Measurements from ENCODE around the gene KRTAP12-1.

The KRTAP12-1 gene

GRCh38 chr21:44711327-44712202 lies 29.6 kb upstream of the KRTAP12-1 start, which contains the start of gene TSPEAR:
Gene TSPEAR (minus strand): TSS chr21:44711572. CDS start chr21:44711514, 58 bp downstream.
- Histone ChIP-seq H3K4me3 (ENCODE audit: low read depth in 1 of 2, low read length in 2 of 2) (no peak within 1 kb of the TSS), H3K27me3 (ENCODE audit: low read depth, low read length) (peaks cover 56% of the 10 kb centered on the region), H3K4me1 (ENCODE audit: control insufficient read depth in 1 of 2, insufficient read depth in 2 of 2, low read length in 2 of 2) (peaks cover 0 to 22% of the 10 kb centered on the region in 2 donors), H3K9me3 (ENCODE audit: control insufficient read depth in 1 of 2, low read length in 2 of 2) (no peaks in the 10 kb centered on the region), H3K27ac (ENCODE audit: low read length) (no peak within 1 kb of the TSS), H3K36me3 (ENCODE audit: control insufficient read depth in 1 of 2, insufficient read depth in 2 of 2, low read length in 2 of 2) (no peaks in the 10 kb centered on the region)

GRCh38 chr21:44710756-44711326 lies 28.9 kb upstream of the KRTAP12-1 start:
- Histone ChIP-seq H3K4me3 (ENCODE audit: low read depth in 1 of 2, low read length in 2 of 2) (no peak overlapping the region), H3K9me3 (ENCODE audit: control insufficient read depth in 1 of 2, low read length in 2 of 2) (no peaks in the 10 kb centered on the region), H3K36me3 (ENCODE audit: control insufficient read depth in 1 of 2, insufficient read depth in 2 of 2, low read length in 2 of 2) (no peaks in the 10 kb centered on the region), H3K27ac (ENCODE audit: low read length) (no peak overlapping the region), H3K27me3 (ENCODE audit: low read depth, low read length) (peaks cover 63% of the 10 kb centered on the region), H3K4me1 (ENCODE audit: control insufficient read depth in 1 of 2, insufficient read depth in 2 of 2, low read length in 2 of 2) (peaks cover 0 to 24% of the 10 kb centered on the region in 2 donors)

GRCh38 chr21:44710294-44710665 lies 28.3 kb upstream of the KRTAP12-1 start:
- Histone ChIP-seq H3K27ac (ENCODE audit: low read length) (no peak overlapping the region), H3K9me3 (ENCODE audit: control insufficient read depth in 1 of 2, low read length in 2 of 2) (no peaks in the 10 kb centered on the region), H3K4me3 (ENCODE audit: low read depth in 1 of 2, low read length in 2 of 2) (no peak overlapping the region), H3K27me3 (ENCODE audit: low read depth, low read length) (peaks cover 63% of the 10 kb centered on the region), H3K4me1 (ENCODE audit: control insufficient read depth in 1 of 2, insufficient read depth in 2 of 2, low read length in 2 of 2) (peaks cover 0 to 24% of the 10 kb centered on the region in 2 donors), H3K36me3 (ENCODE audit: control insufficient read depth in 1 of 2, insufficient read depth in 2 of 2, low read length in 2 of 2) (no peaks in the 10 kb centered on the region)

- H3K27ac ChIP-seq (ENCODE audit: low read length) = no peak overlapping the region
- H3K27me3 ChIP-seq (ENCODE audit: low read depth, low read length) = peaks cover 60% of the 10 kb centered on the region
- H3K9me3 ChIP-seq (ENCODE audit: control insufficient read depth in 1 of 2, low read length in 2 of 2) = no peaks in the 10 kb centered on the region
- peak overlapping the region in 1 of 2 donors; percentile 24 for H3K4me3 ChIP-seq (ENCODE audit: low read depth in 1 of 2, low read length in 2 of 2)
- peaks cover 0 to 24% of the 10 kb centered on the region in 2 donors for H3K4me1 ChIP-seq (ENCODE audit: control insufficient read depth in 1 of 2, insufficient read depth in 2 of 2, low read length in 2 of 2)
- no peaks in the 10 kb centered on the region for H3K36me3 ChIP-seq (ENCODE audit: control insufficient read depth in 1 of 2, insufficient read depth in 2 of 2, low read length in 2 of 2)
These were observed 27.7 kb upstream of the KRTAP12-1 start for GRCh38 chr21:44709426-44710293.

GRCh38 chr21:44708866-44709425 lies 27.0 kb upstream of the KRTAP12-1 start:
- Histone ChIP-seq H3K4me1 (ENCODE audit: control insufficient read depth in 1 of 2, insufficient read depth in 2 of 2, low read length in 2 of 2) (peaks cover 0 to 24% of the 10 kb centered on the region in 2 donors), H3K4me3 (ENCODE audit: low read depth in 1 of 2, low read length in 2 of 2) (no peak overlapping the region), H3K9me3 (ENCODE audit: control insufficient read depth in 1 of 2, low read length in 2 of 2) (no peaks in the 10 kb centered on the region), H3K36me3 (ENCODE audit: control insufficient read depth in 1 of 2, insufficient read depth in 2 of 2, low read length in 2 of 2) (no peaks in the 10 kb centered on the region), H3K27ac (ENCODE audit: low read length) (no peak overlapping the region), H3K27me3 (ENCODE audit: low read depth, low read length) (peaks cover 66% of the 10 kb centered on the region)

- Histone ChIP-seq H3K27ac (ENCODE audit: low read length) (no peak overlapping the region), H3K4me1 (ENCODE audit: control insufficient read depth in 1 of 2, insufficient read depth in 2 of 2, low read length in 2 of 2) (peaks cover 0 to 24% of the 10 kb centered on the region in 2 donors), H3K9me3 (ENCODE audit: control insufficient read depth in 1 of 2, low read length in 2 of 2) (no peaks in the 10 kb centered on the region), H3K27me3 (ENCODE audit: low read depth, low read length) (peaks cover 62% of the 10 kb centered on the region), H3K4me3 (ENCODE audit: low read depth in 1 of 2, low read length in 2 of 2) (no peak overlapping the region), H3K36me3 (ENCODE audit: control insufficient read depth in 1 of 2, insufficient read depth in 2 of 2, low read length in 2 of 2) (no peaks in the 10 kb centered on the region)
These were observed 26.4 kb upstream of the KRTAP12-1 start for GRCh38 chr21:44708213-44708865.

GRCh38 chr21:44706706-44707581 lies 25.0 kb upstream of the KRTAP12-1 start:
- H3K27me3 ChIP-seq (ENCODE audit: low read depth, low read length) = peaks cover 50% of the 10 kb centered on the region
- H3K4me1 ChIP-seq (ENCODE audit: control insufficient read depth in 1 of 2, insufficient read depth in 2 of 2, low read length in 2 of 2) = peaks cover 0 to 24% of the 10 kb centered on the region in 2 donors
- no peaks in the 10 kb centered on the region for H3K36me3 ChIP-seq (ENCODE audit: control insufficient read depth in 1 of 2, insufficient read depth in 2 of 2, low read length in 2 of 2)
- H3K4me3 ChIP-seq (ENCODE audit: low read depth in 1 of 2, low read length in 2 of 2) = no peak overlapping the region
- H3K9me3 ChIP-seq (ENCODE audit: control insufficient read depth in 1 of 2, low read length in 2 of 2) = no peaks in the 10 kb centered on the region
- no peak overlapping the region for H3K27ac ChIP-seq (ENCODE audit: low read length)

GRCh38 chr21:44706026-44706705 lies 24.2 kb upstream of the KRTAP12-1 start:
- no peak overlapping the region for H3K27ac ChIP-seq (ENCODE audit: low read length)
- no peaks in the 10 kb centered on the region for H3K9me3 ChIP-seq (ENCODE audit: control insufficient read depth in 1 of 2, low read length in 2 of 2)
- H3K4me3 ChIP-seq (ENCODE audit: low read depth in 1 of 2, low read length in 2 of 2) = no peak overlapping the region
- H3K36me3 ChIP-seq (ENCODE audit: control insufficient read depth in 1 of 2, insufficient read depth in 2 of 2, low read length in 2 of 2) = no peaks in the 10 kb centered on the region
- H3K4me1 ChIP-seq (ENCODE audit: control insufficient read depth in 1 of 2, insufficient read depth in 2 of 2, low read length in 2 of 2) = peaks cover 0 to 17% of the 10 kb centered on the region in 2 donors
- peaks cover 50% of the 10 kb centered on the region for H3K27me3 ChIP-seq (ENCODE audit: low read depth, low read length)

- H3K27me3 ChIP-seq (ENCODE audit: low read depth, low read length) = peaks cover 38% of the 10 kb centered on the region
- H3K4me1 ChIP-seq (ENCODE audit: control insufficient read depth in 1 of 2, insufficient read depth in 2 of 2, low read length in 2 of 2) = peaks cover 0 to 9% of the 10 kb centered on the region in 2 donors
- H3K36me3 ChIP-seq (ENCODE audit: control insufficient read depth in 1 of 2, insufficient read depth in 2 of 2, low read length in 2 of 2) = no peaks in the 10 kb centered on the region
- no peak overlapping the region for H3K4me3 ChIP-seq (ENCODE audit: low read depth in 1 of 2, low read length in 2 of 2)
- no peaks in the 10 kb centered on the region for H3K9me3 ChIP-seq (ENCODE audit: control insufficient read depth in 1 of 2, low read length in 2 of 2)
- H3K27ac ChIP-seq (ENCODE audit: low read length) = no peak overlapping the region
These were observed 22.7 kb upstream of the KRTAP12-1 start for GRCh38 chr21:44704636-44705001.

All from muscle layer of duodenum (tissue), 2 donors.